ACC112 (cell line): ENCODE data around the gene NXPH4.

ENCODE experiments used
- H2AFZ ChIP-seq: fragments of 200-600 bp; sonication (generic); one replicate; pipeline ENCODE4 v1.6.0; 2017; ENCODE audit warnings: antibody characterized with exemption, low read length; ENCODE audit not compliant: unreplicated experiment
- H3K27ac ChIP-seq: fragments of 200-600 bp; sonication (generic); 2 replicates; pipeline ENCODE4 v1.5.1; 2014; ENCODE audit warnings: low read depth, mild to moderate bottlenecking, antibody characterized with exemption, low read length, moderate library complexity
- H3K27me3 ChIP-seq: fragments of 200-600 bp; sonication (generic); 2 replicates; pipeline ENCODE4 v1.6.1; 2014; ENCODE audit warnings: mild to moderate bottlenecking, antibody characterized with exemption, low read length, moderate library complexity, mixed read lengths; ENCODE audit not compliant: insufficient read depth
- H3K36me3 ChIP-seq: fragments of 200-600 bp; sonication (generic); 2 replicates; pipeline ENCODE4 v1.6.1; 2016; ENCODE audit warnings: mild to moderate bottlenecking, antibody characterized with exemption, low read length, moderate library complexity, mixed read lengths; ENCODE audit not compliant: insufficient read depth
- H3K4me1 ChIP-seq: fragments of 200-600 bp; sonication (generic); one replicate; pipeline ENCODE4 v1.6.1; 2016; ENCODE audit warnings: low read length, mixed read lengths; ENCODE audit not compliant: insufficient read depth, unreplicated experiment, control insufficient read depth
- H3K4me3 ChIP-seq: fragments of 200-600 bp; sonication (generic); 2 replicates; pipeline ENCODE4 v1.5.1; 2014; ENCODE audit warnings: mild to moderate bottlenecking, low read depth, low read length
- H3K79me2 ChIP-seq: fragments of 200-600 bp; sonication (generic); one replicate; pipeline ENCODE4 v1.6.0; 2016; ENCODE audit warnings: low read length; ENCODE audit not compliant: control insufficient read depth, unreplicated experiment, insufficient read depth

Gene NXPH4

DNA sequence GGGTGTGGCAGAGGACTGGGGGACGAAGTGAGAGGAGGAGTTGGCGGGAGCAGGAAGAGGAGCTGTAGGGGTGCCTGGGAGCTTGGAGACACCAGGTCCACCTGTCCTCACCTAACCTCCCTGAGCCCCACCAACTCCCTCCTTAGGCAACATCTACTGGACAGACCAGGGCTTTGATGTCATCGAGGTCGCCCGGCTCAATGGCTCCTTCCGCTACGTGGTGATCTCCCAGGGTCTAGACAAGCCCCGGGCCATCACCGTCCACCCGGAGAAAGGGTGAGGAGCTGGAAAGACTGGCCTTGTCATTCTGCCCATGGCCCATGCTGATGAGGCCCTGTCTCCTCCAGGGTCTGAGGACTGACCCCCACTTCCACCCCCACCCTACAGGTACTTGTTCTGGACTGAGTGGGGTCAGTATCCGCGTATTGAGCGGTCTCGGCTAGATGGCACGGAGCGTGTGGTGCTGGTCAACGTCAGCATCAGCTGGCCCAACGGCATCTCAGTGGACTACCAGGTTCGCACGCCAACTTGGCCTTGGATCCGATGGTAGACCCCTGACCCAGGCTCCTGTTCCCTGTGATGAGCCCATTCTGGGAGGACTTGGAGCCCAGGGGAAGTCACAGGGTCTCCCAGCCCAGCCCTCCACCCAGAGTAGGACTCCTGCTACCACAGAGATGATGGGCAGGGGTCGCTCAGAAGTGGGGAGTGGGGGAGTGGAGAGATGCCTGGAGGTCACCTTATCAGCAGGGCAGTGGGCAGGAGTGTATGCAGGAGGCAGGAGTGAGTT is 32.5 kb upstream of the NXPH4 start:
- H3K4me3 ChIP-seq, result no peak overlapping the region
- H3K36me3 ChIP-seq, result peaks cover 42% of the 10 kb centered on the region; the same call in 1 of the 2 replicates
- H3K79me2 ChIP-seq, result no peaks in the 10 kb centered on the region
- no peaks in the 10 kb centered on the region for H3K27me3 ChIP-seq
- no peak overlapping the region for H3K27ac ChIP-seq
- no peaks in the 10 kb centered on the region for H3K4me1 ChIP-seq
- H2AFZ ChIP-seq, result no peak overlapping the region

DNA sequence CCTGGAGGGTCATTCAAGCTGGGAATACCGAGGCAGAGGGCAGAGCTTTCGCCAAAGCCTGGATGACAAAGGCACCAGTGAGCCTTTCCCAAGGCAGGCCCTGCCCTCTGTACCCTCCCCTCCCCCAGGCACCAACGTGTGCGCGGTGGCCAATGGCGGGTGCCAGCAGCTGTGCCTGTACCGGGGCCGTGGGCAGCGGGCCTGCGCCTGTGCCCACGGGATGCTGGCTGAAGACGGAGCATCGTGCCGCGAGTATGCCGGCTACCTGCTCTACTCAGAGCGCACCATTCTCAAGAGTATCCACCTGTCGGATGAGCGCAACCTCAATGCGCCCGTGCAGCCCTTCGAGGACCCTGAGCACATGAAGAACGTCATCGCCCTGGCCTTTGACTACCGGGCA is 31.2 kb upstream of the NXPH4 start:
- H3K36me3 ChIP-seq, result peaks cover 35% of the 10 kb centered on the region; the same call in 1 of the 2 replicates
- no peaks in the 10 kb centered on the region for H3K27me3 ChIP-seq
- no peak overlapping the region for H3K27ac ChIP-seq
- H2AFZ ChIP-seq, result no peak overlapping the region
- no peaks in the 10 kb centered on the region for H3K4me1 ChIP-seq
- H3K79me2 ChIP-seq, result no peaks in the 10 kb centered on the region
- H3K4me3 ChIP-seq, result no peak overlapping the region

DNA sequence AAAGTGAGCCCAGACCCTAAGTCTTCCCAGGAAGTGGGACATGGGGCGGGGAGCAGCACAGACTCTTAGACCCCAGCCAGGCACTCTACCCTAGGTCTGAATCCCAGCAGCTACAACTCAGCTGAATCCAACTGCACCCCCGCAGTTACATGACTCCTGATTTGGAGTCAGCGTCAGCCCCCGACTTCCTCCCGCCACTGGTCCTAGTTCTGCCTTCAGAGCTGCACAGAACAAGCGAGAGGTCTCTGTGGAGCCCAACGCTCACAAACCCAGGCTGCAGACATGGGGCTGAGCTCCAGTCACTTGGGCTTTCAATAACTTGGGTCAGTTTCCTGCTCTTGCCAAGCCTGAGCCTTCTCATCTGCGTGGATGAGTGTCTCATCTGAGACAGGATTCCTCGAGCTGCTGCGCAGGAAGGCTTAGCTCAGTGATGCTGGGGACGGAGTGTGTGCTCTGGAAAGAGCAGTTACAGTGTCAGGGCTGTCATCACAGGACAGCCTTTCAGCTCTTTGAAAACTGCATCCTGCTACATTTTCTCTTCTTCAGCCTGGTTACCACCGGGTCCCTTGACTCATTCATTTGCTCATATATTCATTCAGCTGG is 30.6 kb upstream of the NXPH4 start:
- Histone ChIP-seq H3K27ac (no peak overlapping the region), H3K36me3 (peaks cover 32% of the 10 kb centered on the region; the same call in 1 of the 2 replicates)

DNA sequence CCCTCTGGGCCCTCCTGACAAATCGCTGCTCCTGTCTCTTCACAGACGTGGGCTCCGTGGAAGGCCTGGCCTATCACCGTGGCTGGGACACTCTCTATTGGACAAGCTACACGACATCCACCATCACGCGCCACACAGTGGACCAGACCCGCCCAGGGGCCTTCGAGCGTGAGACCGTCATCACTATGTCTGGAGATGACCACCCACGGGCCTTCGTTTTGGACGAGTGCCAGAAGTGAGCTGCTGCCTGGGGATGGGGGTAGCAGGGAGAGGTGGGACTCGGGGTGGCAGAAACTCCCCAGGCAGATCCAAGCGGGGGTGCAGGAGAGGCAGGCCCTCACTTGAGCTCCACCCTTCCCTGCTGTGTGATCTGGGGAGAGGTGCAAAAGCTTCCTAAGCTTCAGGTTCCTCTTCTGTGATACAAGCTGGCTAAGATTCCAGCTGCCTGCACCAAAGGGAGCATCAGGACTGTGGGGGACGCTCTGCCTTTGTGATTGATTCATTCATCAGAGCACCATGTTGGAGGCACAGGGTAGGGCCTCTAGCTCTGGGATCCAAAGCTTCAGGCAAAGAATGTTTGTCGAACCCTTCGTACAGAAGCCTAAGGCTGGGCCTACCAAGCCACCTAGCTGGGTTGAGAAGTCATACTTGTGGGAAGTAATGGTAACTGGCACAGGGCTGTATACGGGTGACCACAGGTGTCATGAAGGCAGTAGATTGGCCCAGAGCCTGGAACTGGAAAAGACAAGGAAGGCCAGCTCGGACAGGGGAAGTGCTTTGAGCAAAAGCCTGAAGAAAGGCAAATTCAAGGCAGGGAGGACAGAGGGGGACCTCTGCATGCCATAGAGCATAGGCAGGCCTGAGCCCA is 29.1 kb upstream of the NXPH4 start:
- Histone ChIP-seq H2AFZ (no peak overlapping the region), H3K79me2 (no peaks in the 10 kb centered on the region), H3K27me3 (no peaks in the 10 kb centered on the region), H3K27ac (no peak overlapping the region), H3K4me1 (no peaks in the 10 kb centered on the region), H3K36me3 (peaks cover 38% of the 10 kb centered on the region; the same call in 1 of the 2 replicates), H3K4me3 (no peak overlapping the region)

More for the DNA sequence above, 30.6 kb upstream of the NXPH4 start:
- H3K79me2 ChIP-seq, result no peaks in the 10 kb centered on the region
- no peaks in the 10 kb centered on the region for H3K4me1 ChIP-seq
- H3K27me3 ChIP-seq, result no peaks in the 10 kb centered on the region
- H2AFZ ChIP-seq, result no peak overlapping the region
- H3K4me3 ChIP-seq, result no peak overlapping the region

DNA sequence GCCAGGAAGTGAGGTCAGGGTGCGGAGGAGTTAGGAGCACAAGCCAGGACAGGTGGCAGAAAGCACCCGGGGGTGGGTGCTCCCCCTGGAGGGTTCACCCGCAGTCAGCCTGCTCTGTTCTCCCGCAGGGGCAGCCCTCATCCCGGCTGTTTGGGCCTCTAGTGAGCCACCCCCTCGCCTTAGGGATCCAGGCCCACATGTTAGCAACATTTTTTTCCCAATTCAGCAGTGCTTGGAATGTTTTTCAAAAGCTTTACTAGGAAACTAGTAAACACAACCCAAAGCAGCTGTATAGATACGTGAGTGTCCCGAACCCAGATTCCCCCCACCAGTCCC is 28.5 kb upstream of the NXPH4 start:
- Histone ChIP-seq H3K36me3 (peaks cover 38% of the 10 kb centered on the region; the same call in 1 of the 2 replicates), H3K79me2 (no peaks in the 10 kb centered on the region), H2AFZ (no peak overlapping the region), H3K27me3 (no peaks in the 10 kb centered on the region), H3K27ac (no peak overlapping the region), H3K4me3 (no peak overlapping the region), H3K4me1 (no peaks in the 10 kb centered on the region)

DNA sequence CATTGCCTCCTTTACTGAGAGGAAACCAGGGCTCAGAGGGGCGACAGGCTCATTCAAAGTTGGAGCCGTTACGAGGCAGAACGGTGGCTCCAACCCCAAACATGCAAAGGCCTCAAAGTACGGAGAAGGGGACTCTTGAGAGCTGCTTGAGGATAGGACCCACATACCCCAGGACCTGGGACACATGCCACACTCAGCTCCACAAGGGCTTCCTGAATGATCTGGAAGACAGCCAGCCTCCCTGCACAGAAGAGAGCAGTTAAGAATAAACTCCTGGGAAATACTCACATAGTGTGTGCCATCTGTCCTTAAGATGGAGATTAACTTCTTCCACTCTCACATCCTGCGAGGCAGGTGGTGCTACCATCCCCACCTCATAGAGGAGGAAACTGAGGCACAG is 26.6 kb upstream of the NXPH4 start:
- H3K4me3 ChIP-seq, result no peak overlapping the region
- H3K27me3 ChIP-seq, result no peaks in the 10 kb centered on the region
- no peaks in the 10 kb centered on the region for H3K79me2 ChIP-seq
- peaks cover 38% of the 10 kb centered on the region; the same call in 1 of the 2 replicates for H3K36me3 ChIP-seq
- H3K27ac ChIP-seq, result no peak overlapping the region
- H3K4me1 ChIP-seq, result no peaks in the 10 kb centered on the region
- H2AFZ ChIP-seq, result no peak overlapping the region

DNA sequence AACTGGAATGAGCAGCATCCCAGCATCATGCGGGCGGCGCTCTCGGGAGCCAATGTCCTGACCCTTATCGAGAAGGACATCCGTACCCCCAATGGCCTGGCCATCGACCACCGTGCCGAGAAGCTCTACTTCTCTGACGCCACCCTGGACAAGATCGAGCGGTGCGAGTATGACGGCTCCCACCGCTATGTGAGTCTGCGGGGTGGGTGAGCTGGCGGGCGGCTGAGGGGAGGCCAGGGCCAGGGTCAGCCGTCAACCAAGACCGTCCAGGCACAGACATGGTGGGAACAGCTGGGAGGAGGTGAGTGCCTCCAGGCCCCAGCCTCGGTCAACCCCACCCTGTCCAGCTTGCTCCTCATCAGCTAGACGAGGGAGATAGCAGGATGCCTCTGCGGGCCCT is 25.8 kb upstream of the NXPH4 start:
- peaks cover 40% of the 10 kb centered on the region; the same call in 1 of the 2 replicates for H3K36me3 ChIP-seq
- H3K27me3 ChIP-seq, result no peaks in the 10 kb centered on the region
- H3K79me2 ChIP-seq, result no peaks in the 10 kb centered on the region
- no peak overlapping the region for H3K27ac ChIP-seq
- no peaks in the 10 kb centered on the region for H3K4me1 ChIP-seq
- H3K4me3 ChIP-seq, result no peak overlapping the region
- no peak overlapping the region for H2AFZ ChIP-seq

DNA sequence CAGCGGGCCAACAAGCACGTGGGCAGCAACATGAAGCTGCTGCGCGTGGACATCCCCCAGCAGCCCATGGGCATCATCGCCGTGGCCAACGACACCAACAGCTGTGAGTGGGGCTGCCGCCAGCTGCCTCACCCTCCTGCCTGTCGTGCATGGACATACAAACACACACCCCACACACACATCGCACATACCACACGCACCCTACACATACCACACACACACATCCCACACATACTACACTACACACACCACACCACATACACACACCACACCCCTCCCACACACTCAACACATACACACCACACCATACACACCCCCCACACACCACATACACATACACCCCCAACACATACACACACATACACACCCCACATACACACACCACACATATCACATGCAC is 25.2 kb upstream of the NXPH4 start:
- no peaks in the 10 kb centered on the region for H3K27me3 ChIP-seq
- no peak overlapping the region for H2AFZ ChIP-seq
- H3K4me3 ChIP-seq, result no peak overlapping the region
- H3K4me1 ChIP-seq, result no peaks in the 10 kb centered on the region
- peaks cover 42% of the 10 kb centered on the region; the same call in 1 of the 2 replicates for H3K36me3 ChIP-seq
- H3K27ac ChIP-seq, result no peak overlapping the region
- peaks cover under 1% of the 10 kb centered on the region for H3K79me2 ChIP-seq

DNA sequence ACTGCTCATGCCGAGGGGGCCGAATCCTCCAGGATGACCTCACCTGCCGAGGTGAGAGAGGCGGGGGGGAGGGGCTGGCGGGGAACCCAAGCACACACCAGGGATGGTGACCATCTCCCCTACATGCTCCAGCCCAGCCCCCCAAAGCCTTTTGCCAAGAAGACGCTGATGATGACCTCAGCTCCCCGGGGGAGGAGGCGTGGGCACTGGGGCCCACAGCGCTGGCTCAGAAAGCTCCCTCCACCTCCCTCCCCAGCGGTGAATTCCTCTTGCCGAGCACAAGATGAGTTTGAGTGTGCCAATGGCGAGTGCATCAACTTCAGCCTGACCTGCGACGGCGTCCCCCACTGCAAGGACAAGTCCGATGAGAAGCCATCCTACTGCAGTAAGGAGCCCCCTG is 23.7 kb upstream of the NXPH4 start:
- Histone ChIP-seq H3K36me3 (peaks cover 49% of the 10 kb centered on the region; the same call in 1 of the 2 replicates), H3K27me3 (no peaks in the 10 kb centered on the region)

DNA sequence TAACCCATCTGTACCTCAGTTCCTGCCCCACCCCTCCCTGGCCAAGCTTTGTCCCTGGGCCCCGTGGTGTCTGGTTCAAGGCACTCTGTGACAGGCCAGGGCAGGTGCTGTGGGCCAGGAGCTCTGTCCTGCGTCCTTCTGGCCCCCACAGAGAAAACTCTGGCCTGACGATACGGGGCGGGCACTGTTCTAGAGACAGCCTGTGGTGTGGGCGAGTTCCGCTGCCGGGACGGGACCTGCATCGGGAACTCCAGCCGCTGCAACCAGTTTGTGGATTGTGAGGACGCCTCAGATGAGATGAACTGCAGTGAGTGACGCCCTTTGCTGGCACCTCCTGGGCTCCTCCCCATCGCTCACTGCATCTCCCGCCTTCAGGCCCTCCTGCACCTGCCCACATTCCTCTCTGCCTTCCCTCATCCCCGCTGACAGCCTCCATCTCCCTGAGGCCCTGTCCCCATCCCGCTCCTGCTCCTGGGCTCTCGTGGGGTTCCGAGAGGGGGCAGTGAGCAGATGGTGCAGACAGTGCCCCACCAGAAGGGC is 22.8 kb upstream of the NXPH4 start:
- no peak overlapping the region for H3K4me3 ChIP-seq
- H3K27ac ChIP-seq, result no peak overlapping the region
- peaks cover 47% of the 10 kb centered on the region; the same call in 1 of the 2 replicates for H3K36me3 ChIP-seq
- H3K79me2 ChIP-seq, result peaks cover 4% of the 10 kb centered on the region
- no peaks in the 10 kb centered on the region for H3K27me3 ChIP-seq
- H2AFZ ChIP-seq, result no peak overlapping the region
- H3K4me1 ChIP-seq, result no peaks in the 10 kb centered on the region

More for the DNA sequence above, 23.7 kb upstream of the NXPH4 start:
- Histone ChIP-seq H3K27ac (no peak overlapping the region), H3K79me2 (peaks cover 4% of the 10 kb centered on the region), H2AFZ (no peak overlapping the region), H3K4me3 (no peak overlapping the region), H3K4me1 (no peaks in the 10 kb centered on the region)
